ENCODE data around the gene RGS11. TPM values are rescaled to one million over a fixed set of nuclear protein-coding genes. Genes with fewer than 3 reads are reported as not detected.

RGS11 gene
- total RNA-seq, 1 donor: 0.36 TPM

DNA sequence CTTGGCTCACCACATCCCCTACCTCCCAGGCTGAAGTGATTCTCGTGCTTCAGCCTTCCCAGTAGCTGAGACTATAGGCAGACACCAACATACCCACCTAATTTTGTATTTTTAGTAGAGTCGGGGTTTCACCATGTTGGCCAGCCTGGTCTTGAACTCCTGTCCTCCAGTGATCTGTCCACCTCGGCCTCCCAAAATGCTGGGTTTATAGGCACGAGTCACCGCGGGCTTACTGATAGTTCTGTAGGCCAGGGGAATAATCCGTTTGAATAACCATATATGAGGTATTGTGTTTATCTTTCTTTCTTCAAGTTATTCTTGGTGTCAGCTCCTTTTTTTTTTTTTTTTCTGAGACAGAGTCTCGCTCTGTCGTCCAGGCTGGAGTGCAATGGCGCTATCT lies 33.5 kb downstream of the RGS11 start:
- no peaks in the 10 kb centered on the region for H3K36me3 ChIP-seq (ENCODE audit: insufficient read depth, low read length)
- no peaks in the 10 kb centered on the region for H3K9me3 ChIP-seq (ENCODE audit: low read depth, low read length)
- no peak overlapping the region for H2AFZ ChIP-seq (ENCODE audit: low read length)
- no peak for DNase-seq (ENCODE audit: insufficient read length, low spot score, missing footprints)
- H3K79me2 ChIP-seq (ENCODE audit: insufficient read depth, low read length): peaks cover 46% of the 10 kb centered on the region
- TF ChIP-seq, protein P1, sequence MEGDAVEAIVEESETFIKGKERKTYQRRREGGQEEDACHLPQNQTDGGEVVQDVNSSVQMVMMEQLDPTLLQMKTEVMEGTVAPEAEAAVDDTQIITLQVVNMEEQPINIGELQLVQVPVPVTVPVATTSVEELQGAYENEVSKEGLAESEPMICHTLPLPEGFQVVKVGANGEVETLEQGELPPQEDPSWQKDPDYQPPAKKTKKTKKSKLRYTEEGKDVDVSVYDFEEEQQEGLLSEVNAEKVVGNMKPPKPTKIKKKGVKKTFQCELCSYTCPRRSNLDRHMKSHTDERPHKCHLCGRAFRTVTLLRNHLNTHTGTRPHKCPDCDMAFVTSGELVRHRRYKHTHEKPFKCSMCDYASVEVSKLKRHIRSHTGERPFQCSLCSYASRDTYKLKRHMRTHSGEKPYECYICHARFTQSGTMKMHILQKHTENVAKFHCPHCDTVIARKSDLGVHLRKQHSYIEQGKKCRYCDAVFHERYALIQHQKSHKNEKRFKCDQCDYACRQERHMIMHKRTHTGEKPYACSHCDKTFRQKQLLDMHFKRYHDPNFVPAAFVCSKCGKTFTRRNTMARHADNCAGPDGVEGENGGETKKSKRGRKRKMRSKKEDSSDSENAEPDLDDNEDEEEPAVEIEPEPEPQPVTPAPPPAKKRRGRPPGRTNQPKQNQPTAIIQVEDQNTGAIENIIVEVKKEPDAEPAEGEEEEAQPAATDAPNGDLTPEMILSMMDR (IDR thresholded peaks at IDR 0.05; ENCODE audit: extremely low read depth, low read depth, low read length): no peak
- no peaks in the 10 kb centered on the region for H3K27me3 ChIP-seq (ENCODE audit: insufficient read depth, low read length)
- H3K4me2 ChIP-seq (ENCODE audit: insufficient read depth, low read length): no peak overlapping the region
- no peak overlapping the region for H3K27ac ChIP-seq (ENCODE audit: low read depth, low read length)
- peaks cover 20% of the 10 kb centered on the region for H4K20me1 ChIP-seq (ENCODE audit: insufficient read depth, low read length)
- H3K4me3 ChIP-seq (ENCODE audit: insufficient read depth, low read length): no peak overlapping the region
- H3K4me1 ChIP-seq (ENCODE audit: insufficient read depth, low read length): no peaks in the 10 kb centered on the region

DNA sequence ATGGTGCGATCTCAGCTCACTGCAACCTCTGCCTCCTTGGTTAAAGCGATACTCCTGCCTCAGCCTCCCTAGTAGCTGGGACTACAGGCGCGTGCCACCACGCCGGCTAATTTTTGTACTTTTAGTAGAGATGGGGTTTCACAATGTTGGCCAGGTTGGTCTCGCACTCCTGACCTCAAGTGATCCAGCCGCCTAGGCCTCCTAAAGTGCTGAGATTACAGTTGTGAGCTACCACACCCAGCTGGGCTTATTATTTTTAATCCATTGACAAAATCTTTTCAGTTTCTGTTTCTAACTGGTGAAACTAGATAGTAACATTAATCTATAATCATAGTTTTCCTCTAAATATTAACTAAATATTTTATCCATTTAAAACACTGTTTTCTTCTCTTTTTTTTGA lies 35.2 kb downstream of the RGS11 start:
- Histone ChIP-seq H3K27ac (ENCODE audit: low read depth, low read length) (no peak overlapping the region), H3K4me2 (ENCODE audit: insufficient read depth, low read length) (no peak overlapping the region), H3K9me3 (ENCODE audit: low read depth, low read length) (no peaks in the 10 kb centered on the region), H4K20me1 (ENCODE audit: insufficient read depth, low read length) (peaks cover 20% of the 10 kb centered on the region), H3K36me3 (ENCODE audit: insufficient read depth, low read length) (no peaks in the 10 kb centered on the region), H3K4me1 (ENCODE audit: insufficient read depth, low read length) (peaks cover 2% of the 10 kb centered on the region), H2AFZ (ENCODE audit: low read length) (no peak overlapping the region), H3K79me2 (ENCODE audit: insufficient read depth, low read length) (peaks cover 50% of the 10 kb centered on the region), H3K4me3 (ENCODE audit: insufficient read depth, low read length) (no peak overlapping the region), H3K27me3 (ENCODE audit: insufficient read depth, low read length) (no peaks in the 10 kb centered on the region)
- TF ChIP-seq, protein P1 (IDR thresholded peaks at IDR 0.05; ENCODE audit: extremely low read depth, low read depth, low read length): no peak
- no peak for DNase-seq (ENCODE audit: insufficient read length, low spot score, missing footprints)

DNA sequence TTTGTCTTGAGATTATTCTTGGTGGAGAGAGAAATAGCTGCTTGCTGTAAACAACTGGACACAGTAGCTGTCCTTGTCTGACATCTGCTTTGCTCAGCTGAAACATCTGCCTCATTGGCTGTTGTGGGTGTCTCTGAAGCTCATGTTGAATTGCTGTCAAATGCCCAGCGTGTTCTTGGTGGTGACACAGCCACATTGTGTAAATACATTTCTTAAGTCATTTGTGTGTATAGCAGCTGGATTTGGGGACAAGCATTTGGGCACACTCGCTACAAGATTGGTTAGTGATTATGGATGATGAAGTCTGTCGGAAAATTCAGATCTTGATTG lies 35.8 kb downstream of the RGS11 start:
- H3K4me2 ChIP-seq (ENCODE audit: insufficient read depth, low read length): no peak overlapping the region
- no peak overlapping the region for H3K27ac ChIP-seq (ENCODE audit: low read depth, low read length)
- no peaks in the 10 kb centered on the region for H3K36me3 ChIP-seq (ENCODE audit: insufficient read depth, low read length)
- no peaks in the 10 kb centered on the region for H3K9me3 ChIP-seq (ENCODE audit: low read depth, low read length)
- peaks cover 8% of the 10 kb centered on the region for H3K4me1 ChIP-seq (ENCODE audit: insufficient read depth, low read length)
- H3K79me2 ChIP-seq (ENCODE audit: insufficient read depth, low read length): peaks cover 47% of the 10 kb centered on the region
- TF ChIP-seq, protein P1 (IDR thresholded peaks at IDR 0.05; ENCODE audit: extremely low read depth, low read depth, low read length): no peak
- H4K20me1 ChIP-seq (ENCODE audit: insufficient read depth, low read length): peaks cover 21% of the 10 kb centered on the region
- no peak overlapping the region for H2AFZ ChIP-seq (ENCODE audit: low read length)
- no peaks in the 10 kb centered on the region for H3K27me3 ChIP-seq (ENCODE audit: insufficient read depth, low read length)
- peak; percentile 39 for DNase-seq (ENCODE audit: insufficient read length, low spot score, missing footprints)
- no peak overlapping the region for H3K4me3 ChIP-seq (ENCODE audit: insufficient read depth, low read length)

DNA sequence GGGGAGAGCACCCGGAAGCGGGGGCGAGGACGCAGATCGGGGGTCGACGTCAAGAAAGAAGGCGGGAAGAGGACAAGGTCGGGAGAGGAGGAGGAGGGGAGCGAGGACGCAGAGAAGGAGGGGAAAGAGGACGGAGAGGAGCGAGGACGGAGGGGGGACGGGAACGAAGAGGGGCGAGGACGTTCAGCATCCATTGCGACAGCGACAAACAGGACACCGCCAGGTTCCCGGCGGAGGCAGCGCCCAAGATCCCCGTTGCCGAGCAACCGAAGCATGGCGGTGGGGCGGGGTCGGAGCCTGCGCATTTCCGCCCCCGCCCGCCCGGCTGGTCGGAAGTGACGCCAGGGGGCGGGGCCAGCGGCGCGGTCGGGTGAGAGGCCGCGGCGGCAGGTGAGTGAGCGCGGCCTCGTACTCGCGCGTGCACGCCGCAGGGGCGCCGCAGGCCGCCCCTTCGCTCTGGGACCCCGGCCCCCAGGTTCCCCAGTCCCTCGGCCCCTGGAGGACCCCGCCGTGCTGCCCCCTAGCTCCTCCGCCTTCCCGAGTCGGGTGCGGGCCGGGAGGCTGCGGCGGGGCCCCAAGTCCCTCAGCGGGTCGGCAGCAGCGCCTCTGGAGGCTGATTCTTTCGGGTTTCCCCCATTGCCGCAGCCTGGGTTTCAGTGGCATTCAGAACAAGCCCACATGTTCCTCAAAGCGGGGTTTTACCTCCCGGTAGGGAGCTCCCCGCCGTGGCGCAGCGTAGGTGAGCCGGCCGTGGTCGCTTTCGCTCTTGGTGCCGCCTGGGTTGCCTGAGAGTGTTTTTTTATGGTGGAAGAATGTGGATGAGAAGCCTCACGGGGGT lies 41.1 kb downstream of the RGS11 start, which contains the start of gene FAM234A:
TSS of gene FAM234A (plus strand) at position 354 of the 838 bp plus-strand sequence. CDS start 19,593 bp downstream, outside the sequence.
- TF ChIP-seq, protein P1 (IDR thresholded peaks at IDR 0.05; ENCODE audit: extremely low read depth, low read depth, low read length): peak; percentile 34
- Histone ChIP-seq H3K4me1 (ENCODE audit: insufficient read depth, low read length) (peaks cover 9% of the 10 kb centered on the region), H3K27ac (ENCODE audit: low read depth, low read length) (peak within 1 kb of the TSS; percentile 97), H3K79me2 (ENCODE audit: insufficient read depth, low read length) (peaks cover 12% of the 10 kb centered on the region), H3K4me3 (ENCODE audit: insufficient read depth, low read length) (peak within 1 kb of the TSS; percentile 98), H3K4me2 (ENCODE audit: insufficient read depth, low read length) (peak within 1 kb of the TSS; percentile 100), H3K36me3 (ENCODE audit: insufficient read depth, low read length) (no peaks in the 10 kb centered on the region), H3K27me3 (ENCODE audit: insufficient read depth, low read length) (no peaks in the 10 kb centered on the region), H4K20me1 (ENCODE audit: insufficient read depth, low read length) (peaks cover 3% of the 10 kb centered on the region), H2AFZ (ENCODE audit: low read length) (peak within 1 kb of the TSS; percentile 99), H3K9me3 (ENCODE audit: low read depth, low read length) (no peaks in the 10 kb centered on the region)
- DNase-seq (ENCODE audit: insufficient read length, low spot score, missing footprints): peak; percentile 98
